Measurements from ENCODE around the gene IRAK2.

GRCh38 chr3:10288575-10288960 is 123.8 kb downstream of the IRAK2 start:
- TF ChIP-seq POLR2A (IDR thresholded peaks at IDR 0.05) (no peak), CTCF (IDR thresholded peaks at IDR 0.05) (no peak)

Data from lower leg skin (tissue), 3 donors.